ENCODE measurements around the gene IL20. TPM values are rescaled to one million over a fixed set of nuclear protein-coding genes. Genes with fewer than 3 reads are reported as not detected.

The IL20 gene
- total RNA-seq, 4 donors from 2014 or later = 40.6 TPM; not detected in 3

DNA sequence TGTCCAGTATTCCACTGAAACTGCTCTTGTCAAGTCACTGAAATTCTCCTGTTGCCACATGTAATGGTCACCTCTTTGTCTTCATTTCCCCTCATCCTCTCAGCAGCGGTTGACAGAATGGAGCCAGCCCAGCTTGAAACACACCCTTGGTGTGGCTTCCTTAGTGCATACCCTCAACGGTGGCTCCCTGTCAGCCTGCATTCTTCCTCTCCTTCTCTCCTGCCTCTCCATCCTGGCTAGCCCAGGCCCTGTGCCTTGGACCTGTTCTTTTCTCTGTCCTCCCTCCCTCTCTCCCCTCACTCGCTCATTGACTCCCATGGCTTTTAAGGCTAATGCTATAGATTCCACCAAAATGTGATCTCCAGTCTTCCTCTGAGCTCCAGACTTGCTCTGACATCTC is 52.7 kb downstream of the IL20 start:
- Histone ChIP-seq H3K4me3 (no peak overlapping the region), H3K27ac (no peak overlapping the region), H3K27me3 (no peaks in the 10 kb centered on the region), H3K4me1 (no peaks in the 10 kb centered on the region), H3K36me3 (no peaks in the 10 kb centered on the region), H3K9me3 (no peaks in the 10 kb centered on the region)
- intact Hi-C loops (cut with DNase I; ENCODE audit: low total_unique reads) = no loop called here
- DNase-seq = no peak
- TF ChIP-seq, protein P1, sequence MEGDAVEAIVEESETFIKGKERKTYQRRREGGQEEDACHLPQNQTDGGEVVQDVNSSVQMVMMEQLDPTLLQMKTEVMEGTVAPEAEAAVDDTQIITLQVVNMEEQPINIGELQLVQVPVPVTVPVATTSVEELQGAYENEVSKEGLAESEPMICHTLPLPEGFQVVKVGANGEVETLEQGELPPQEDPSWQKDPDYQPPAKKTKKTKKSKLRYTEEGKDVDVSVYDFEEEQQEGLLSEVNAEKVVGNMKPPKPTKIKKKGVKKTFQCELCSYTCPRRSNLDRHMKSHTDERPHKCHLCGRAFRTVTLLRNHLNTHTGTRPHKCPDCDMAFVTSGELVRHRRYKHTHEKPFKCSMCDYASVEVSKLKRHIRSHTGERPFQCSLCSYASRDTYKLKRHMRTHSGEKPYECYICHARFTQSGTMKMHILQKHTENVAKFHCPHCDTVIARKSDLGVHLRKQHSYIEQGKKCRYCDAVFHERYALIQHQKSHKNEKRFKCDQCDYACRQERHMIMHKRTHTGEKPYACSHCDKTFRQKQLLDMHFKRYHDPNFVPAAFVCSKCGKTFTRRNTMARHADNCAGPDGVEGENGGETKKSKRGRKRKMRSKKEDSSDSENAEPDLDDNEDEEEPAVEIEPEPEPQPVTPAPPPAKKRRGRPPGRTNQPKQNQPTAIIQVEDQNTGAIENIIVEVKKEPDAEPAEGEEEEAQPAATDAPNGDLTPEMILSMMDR (IDR thresholded peaks at IDR 0.05) = no peak
- TF ChIP-seq POLR2A (IDR thresholded peaks at IDR 0.05) = no peak

Other genes with a start within 250 kb of the IL20 start
- gene DYRK3, start 230.1 kb upstream of the IL20 start, total RNA-seq = 10 to 100 TPM; 10.8 to 24.7 (median 14.7) TPM
- gene MAPKAPK2, start 180.7 kb upstream of the IL20 start, total RNA-seq = 10 to 100 TPM; 17.1 to 89.2 (median 27.4) TPM
- gene IL19, start 94.8 kb upstream of the IL20 start, total RNA-seq = under 1 TPM in 1 of 4 donors, not detected in 3; 0.76 TPM
- 1 to 10 TPM in 1 of 4 donors, under 1 TPM in 1, not detected in 2; 0.55 to 3.2 TPM for gene IL10, start 93.1 kb upstream of the IL20 start, total RNA-seq
- gene IL24, start 31.8 kb downstream of the IL20 start, total RNA-seq = not detected
- gene FCMR, start 56.3 kb downstream of the IL20 start, total RNA-seq = 1 to 10 TPM in 2 of 4 donors, under 1 TPM in 1, not detected in 1; 0.59 to 1.7 (median 1.7) TPM
- gene PIGR, start 80.8 kb downstream of the IL20 start, total RNA-seq = 1 to 10 TPM in 3 of 4 donors, under 1 TPM in 1; 0.69 to 7.1 (median 3.1) TPM
- gene FCAMR, start 104.8 kb downstream of the IL20 start, total RNA-seq = not detected
- under 1 TPM in 1 of 4 donors, not detected in 3; 0.62 TPM for gene C1orf116, start 167.1 kb downstream of the IL20 start, total RNA-seq
- 10 to 100 TPM in 1 of 4 donors, 1 to 10 TPM in 3; 3.3 to 17.1 (median 7.6) TPM for gene YOD1, start 185.6 kb downstream of the IL20 start, total RNA-seq
- 10 to 100 TPM in 1 of 4 donors, 1 to 10 TPM in 1, under 1 TPM in 2; 0.51 to 10.7 (median 2.9) TPM for gene PFKFB2, start 187.7 kb downstream of the IL20 start, total RNA-seq
- not detected for gene C4BPB, start 223.2 kb downstream of the IL20 start, total RNA-seq
- 1 to 10 TPM in 1 of 4 donors, not detected in 3; 1.5 TPM for gene C4BPA, start 238.6 kb downstream of the IL20 start, total RNA-seq